HG02763 (cell line): ENCODE results near the gene CNTNAP2.

Experiments
- ATAC-seq: cut with Tn5 transposase; IDR thresholded peaks from one replicate; pipeline ENCODE4 v1.9.1; 2021; ENCODE audit warnings: mild to moderate bottlenecking, moderate library complexity; ENCODE audit not compliant: unreplicated experiment

CNTNAP2 gene

DNA sequence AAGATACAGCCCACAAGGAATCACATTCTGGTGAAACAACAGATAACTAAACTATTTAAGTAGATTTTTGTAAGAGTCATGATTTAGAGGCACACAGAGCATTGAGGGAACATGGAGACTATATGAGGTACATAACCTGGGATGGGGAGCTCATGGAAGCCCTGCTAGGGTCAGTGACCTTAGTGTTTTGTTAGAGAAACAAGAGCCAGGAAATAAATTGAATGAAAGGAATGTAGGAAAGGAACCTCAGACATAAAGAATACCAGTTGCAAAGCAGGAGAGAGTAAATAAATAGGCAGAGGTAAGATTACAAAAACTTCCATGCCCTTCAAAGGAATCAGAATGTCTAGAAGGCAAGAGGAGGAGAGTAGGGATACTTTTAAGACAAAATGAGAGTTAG is 1076.9 kb downstream of the CNTNAP2 start:
- ATAC-seq: no peak

DNA sequence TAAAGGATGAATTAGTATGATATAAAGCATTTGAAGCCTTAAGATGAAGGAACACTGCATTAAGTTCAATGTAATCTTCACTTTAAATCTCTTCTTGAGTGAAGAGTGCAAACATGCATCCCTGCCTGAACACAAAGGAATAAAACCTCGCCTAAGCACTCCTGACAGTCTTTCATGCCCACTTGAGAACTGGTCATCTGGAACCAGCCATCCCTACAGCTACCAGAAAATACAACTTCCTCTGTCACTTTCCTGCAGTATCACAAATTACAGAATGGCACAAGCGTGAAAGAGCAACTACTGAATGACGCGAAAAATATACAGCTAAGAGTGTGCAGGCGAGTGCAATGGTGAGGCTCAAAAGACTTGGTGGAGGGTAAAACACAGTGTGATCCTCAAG is 1079.9 kb downstream of the CNTNAP2 start:
- no peak for ATAC-seq

DNA sequence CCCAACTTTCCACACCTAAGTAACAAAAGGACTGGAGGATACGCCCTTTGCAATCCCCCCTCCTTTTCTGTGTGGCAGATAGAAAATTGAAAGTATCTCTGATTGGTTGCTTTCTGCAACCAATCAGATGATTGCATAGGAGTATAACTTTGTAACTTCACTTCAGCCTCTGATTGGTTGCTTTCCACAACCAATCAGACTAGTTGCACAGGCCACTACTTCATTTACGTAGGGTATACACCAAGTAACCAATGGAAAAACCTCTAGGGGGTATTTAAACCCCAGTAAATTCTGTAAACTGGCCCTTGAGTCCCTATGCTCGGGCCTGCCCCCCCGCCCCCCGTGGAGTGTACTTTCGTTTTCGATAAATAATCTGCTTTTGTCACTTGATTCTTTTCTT is 1080.4 kb downstream of the CNTNAP2 start:
- no peak for ATAC-seq

DNA sequence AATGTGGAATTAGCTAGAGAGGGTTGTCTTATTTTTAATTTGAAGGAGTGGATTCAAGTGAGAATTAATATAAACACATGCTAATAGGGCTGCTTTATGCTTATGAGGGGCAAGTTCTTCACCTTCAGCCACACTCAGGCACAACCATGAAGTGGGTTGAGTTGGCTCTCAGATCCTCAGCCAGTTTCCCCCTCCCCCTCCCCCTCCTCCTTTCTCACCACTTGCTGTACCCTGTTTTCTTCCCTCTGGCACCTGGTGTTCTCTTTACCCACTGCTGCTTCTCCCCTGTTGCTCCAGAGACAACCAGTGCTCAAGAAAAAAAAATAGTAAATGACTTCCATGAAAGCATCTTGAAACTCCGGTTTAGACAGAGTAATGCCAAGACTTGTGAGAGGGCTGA is 1083.3 kb downstream of the CNTNAP2 start:
- no peak for ATAC-seq

DNA sequence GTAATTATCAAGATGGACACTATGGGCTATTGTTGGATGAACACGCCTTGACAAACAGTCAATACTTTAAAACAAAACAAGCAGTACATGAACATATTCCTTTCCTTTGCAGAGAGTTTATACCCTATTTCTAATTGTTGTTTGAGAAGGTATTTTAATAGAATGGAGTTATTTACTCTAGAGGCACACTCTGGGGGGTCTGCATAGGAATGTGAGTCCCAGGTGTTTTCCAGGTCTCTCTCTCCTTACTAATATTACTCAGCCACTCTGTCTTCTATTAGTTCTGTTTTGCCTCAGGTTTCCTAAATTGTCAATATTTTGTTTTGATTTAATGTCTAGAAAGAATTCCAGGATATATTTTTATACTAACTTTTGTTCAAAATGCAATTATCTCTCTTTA is 1091.4 kb downstream of the CNTNAP2 start:
- no peak for ATAC-seq

DNA sequence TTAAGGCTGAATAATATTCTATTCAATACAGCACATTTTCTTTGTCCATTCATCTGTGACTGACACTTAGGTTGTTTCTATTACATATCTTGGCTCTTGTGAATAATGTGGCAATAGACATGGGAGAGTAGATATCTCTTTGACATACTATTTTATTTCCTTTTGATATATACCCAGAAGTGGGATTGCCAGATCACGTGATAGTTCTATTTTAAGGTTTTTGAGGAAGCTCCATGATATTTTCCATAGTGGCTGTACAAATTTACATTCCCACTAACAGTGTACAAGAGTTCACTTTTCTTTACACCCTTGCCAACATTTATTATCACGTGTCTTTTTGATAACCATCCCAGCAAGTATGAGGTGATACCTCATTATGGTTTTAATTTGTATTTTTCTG is 1114.7 kb downstream of the CNTNAP2 start:
- ATAC-seq: no peak

DNA sequence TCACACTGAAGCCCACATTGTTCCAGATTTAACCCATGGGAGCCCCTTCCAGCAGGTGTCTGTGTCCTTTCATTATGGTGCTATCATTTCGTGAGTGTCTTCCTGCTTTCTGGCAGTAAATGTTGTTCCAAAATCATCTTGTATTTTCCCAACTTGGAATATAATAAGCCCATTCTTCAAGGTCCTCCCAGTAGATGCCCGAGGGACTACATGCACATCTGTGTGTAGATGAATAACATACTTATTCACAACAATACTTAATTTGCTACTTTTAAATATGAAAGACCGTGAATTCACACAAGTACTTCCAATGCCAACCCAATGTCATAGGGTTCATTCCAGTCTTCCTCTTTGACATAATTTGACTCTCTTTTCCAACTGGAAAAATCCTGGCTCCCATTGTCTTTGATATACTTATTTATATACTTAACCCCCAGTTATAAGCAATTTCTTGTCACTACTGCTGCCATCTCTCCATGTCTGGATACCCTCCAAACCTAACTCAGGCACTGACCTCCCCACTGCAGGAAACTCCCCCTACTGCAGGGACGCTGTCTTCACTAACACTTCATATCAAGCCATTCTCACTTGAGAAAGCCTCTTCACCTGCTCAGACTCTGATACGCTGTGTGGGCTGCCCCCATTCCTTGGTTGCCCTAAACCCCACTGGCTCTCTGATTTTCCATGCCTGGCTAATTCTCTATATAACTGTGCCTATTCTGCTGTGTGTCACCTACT is 1119.2 kb downstream of the CNTNAP2 start:
- ATAC-seq: no peak

DNA sequence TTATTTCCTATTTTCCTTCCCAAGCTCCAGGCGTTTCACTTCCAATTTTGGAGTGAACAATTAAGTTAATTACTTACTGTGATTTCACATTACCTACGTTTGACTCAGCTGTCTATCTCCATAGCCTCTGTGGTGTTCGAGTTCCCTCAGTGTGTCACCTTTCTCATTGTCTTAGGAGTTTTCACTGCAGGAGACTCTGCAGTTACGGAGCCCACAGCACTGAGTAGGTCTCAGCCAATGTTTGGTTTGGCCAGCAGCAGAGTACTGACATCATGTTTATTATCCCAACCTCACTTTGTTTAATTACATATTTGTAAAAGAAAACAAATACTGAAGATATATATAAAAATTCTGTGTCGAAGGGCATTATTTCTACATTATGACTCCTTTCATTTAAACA is 1123.9 kb downstream of the CNTNAP2 start:
- no peak for ATAC-seq

DNA sequence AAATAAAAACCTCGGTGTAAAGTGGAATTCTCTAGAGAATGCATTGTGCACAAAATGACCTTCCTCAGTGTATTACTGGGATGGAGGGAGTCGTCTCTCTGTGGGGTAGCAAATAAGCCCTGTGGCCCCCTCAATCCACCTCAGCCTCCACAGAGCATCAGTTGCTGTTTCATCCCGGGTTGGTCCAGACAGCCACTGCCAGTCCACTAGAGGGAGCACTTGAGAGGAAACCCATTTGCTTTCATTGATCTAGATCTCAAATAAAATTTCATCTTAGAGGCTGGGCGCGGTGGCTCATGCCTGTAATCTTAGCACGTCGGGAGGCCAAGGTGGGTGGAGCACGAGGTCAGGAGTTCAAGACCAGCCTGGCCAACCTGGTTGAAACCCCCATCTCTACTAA is 1128.7 kb downstream of the CNTNAP2 start:
- ATAC-seq: no peak

DNA sequence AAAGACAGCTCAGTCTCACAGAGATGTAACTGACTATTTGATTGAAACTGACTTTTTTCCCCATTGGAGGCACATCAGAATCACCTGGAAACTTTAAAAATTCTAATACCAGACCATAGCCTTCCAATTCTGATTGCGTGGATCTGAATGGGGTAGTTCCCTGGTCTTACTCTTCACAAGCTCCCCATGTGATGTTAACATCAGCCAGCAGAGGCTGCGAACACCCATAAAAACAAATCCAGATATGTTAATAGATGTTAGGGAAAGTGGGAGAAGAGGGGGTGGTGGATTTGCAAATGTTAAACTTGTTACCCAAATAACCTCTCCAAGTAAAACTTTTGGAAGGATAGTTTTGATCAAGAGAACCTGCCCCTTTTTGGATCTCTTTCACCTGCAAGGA is 1133.4 kb downstream of the CNTNAP2 start:
- no peak for ATAC-seq

DNA sequence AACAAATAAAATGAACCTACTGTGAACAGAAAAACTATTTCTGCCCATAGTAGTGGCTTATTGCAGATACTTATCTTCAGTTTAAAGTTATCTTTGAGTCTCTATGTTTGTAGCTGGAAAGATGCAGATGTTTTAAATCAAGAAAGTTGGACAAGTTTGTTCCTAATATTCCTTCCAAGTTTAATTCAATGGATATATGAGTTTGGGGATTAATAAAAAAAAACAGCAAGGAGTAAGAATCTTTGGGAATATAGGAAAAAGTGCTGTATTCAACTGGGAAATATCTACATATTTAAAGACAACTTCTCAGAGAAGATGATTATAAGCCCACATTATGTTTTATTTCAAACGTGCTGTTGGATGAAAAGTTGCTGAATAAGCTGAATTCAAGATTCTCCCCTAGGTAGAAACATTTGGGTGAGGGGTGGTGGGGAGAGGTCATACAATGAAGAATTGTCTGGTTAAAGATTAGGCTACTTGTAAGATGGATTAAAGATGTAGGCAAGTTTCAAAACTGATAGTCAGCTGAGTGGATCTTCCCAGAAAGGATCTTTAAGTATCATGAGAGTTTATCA is 1135.2 kb downstream of the CNTNAP2 start:
- no peak for ATAC-seq

DNA sequence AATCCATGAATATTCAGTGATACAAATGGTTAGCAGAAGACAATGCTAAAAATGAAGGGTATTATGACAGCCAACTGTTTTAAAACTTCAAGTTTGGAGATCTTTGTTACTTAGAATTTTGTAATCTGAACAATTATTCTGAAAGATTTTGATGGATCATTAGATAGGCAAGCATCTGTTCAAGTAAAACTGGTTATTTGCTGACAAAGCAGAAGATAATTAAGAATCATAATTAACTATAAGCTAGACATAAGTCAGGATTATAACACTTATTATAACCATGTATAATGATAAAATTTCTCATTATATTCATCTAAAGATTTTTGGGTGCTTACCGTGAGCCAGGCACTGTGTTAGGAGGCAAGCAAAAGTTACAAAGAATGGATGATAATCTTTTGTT is 1145.1 kb downstream of the CNTNAP2 start:
- ATAC-seq: no peak

DNA sequence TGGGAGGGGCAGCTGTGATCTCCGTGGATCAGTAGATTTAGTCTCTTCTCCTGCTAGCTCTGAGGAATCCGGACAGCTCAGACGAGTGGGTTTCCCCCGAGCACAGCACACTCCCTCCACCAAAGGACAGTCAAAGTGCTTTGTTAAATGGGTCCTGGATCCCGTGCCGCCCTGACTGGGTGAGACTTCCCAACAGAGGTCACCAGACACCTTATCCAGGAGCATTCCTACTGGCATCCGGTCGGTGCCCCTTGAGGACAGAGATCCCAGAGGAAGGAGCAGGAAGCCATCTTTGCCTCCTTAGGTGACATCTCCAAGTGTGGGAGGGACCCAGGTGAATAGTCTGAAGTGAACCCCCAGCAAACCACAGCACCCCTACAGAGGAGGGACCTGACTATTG is 1148.9 kb downstream of the CNTNAP2 start:
- ATAC-seq: no peak

DNA sequence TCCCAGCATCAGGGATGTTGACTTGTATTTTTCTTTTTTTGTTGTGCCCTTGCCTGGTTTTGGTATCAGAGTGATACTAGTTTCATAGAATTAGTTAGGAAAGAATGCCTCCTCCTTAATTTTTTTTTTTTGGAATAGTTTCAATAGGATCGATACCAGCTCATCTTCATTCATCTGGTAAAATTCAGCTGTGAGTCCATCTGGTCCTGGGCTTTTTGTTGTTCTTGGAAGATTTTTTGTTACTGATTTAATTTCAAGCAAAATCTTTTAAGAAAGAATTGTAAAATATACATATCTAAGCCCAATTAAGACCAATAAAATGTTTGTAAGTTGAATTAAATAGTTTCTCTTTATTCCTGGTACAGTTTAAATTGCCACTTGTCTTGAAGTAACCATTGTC is 1159.5 kb downstream of the CNTNAP2 start:
- ATAC-seq: no peak

DNA sequence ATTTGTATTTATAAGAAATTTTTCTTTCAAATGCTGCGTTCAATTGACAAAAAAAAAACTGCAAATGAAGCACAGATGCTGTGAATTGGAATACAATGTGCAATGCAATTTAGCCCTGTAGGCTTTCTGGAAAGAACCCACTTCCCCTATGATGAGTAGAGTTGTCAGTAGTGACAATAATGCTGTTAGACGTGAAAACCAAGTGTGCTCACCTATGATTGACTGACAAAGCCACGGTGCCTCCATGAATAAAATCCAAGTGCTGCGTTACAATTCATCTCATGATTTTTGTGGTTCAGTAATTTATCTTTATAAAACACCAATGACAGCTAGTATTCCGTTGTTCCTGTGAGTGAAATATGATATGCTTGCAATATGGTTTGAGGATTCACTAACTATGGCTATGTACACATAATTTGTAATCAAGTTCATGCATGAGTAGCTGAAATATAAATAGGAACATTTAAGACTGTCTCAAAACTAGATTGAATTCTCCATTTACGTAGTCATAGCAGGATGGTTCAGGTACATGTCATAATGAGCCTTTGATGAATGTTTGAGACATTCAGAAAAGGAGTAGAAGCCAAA is 1160.3 kb downstream of the CNTNAP2 start:
- ATAC-seq: no peak

DNA sequence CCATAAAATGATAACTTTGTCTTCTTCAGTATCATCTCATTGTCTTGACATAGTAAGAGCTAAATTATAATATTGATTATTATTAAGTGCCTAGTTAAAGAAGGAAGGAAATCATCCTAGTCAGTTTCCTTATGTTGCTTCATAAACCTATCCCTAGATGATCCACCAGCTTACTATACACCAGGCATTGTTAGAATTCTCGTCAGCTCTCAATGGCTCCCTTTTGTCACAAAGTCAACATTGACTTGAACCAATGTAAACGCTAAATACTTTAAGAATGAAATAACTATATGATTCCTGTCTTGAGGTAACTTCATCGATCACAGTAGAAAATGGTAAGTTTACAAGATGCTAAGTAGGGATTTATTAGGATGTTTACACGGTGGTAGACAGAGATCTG is 1162.9 kb downstream of the CNTNAP2 start:
- ATAC-seq: no peak

DNA sequence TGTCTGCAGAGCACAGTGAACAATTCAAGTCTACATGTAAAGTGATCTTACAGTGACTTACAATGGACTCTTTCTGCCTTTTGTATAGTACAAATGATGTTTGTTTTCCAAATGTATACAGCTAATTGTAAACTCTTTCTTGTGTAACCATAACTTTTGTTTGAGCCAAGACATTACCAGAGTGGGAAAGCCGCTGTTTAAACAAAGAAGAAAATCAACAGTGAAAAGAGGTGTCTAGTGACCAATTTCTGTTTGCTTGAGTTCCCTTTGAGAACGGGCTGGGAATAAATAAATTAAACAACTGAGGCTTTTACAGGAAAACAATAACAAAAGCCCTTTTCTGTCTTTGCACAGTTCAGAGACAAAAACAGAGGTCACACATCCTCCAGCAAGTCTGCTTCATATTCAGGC is 1163.4 kb downstream of the CNTNAP2 start:
- no peak for ATAC-seq

DNA sequence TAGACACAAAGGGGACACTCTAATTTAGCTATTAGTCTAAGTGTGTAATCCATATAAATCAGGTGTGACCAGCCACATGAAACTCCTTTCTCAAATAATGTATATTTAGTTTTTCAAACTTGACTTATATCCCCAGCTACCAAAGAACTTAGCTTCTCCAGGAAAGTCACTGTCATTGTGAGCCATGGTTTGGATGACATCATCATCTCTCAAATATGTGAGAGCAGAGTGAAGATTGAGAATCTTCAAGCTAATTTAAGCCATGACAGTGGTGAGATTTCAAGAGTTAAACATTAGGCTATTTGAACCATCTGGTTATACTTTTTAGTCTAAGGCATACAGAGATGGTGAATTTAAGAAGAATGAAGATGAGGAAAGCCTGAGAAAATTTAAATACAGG is 1165.6 kb downstream of the CNTNAP2 start:
- ATAC-seq: no peak

DNA sequence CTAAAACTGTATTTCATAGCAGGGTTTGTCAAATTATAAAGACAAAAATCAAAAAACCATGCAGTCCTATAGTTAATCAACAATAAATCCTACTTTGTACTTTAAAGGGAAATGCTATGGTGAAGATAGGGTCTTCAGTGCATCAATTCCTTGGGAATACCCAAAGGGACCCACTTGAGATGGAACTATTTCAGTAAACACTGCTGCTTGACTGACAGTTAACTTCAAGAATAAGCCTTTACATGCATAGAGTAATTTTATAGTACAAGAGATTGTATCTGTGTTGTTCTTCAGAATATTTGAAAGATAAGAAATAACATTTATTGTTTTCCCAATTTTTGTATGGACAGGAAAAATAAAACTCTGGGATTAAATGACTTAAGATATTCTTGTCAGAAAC is 1179.6 kb downstream of the CNTNAP2 start:
- no peak for ATAC-seq

DNA sequence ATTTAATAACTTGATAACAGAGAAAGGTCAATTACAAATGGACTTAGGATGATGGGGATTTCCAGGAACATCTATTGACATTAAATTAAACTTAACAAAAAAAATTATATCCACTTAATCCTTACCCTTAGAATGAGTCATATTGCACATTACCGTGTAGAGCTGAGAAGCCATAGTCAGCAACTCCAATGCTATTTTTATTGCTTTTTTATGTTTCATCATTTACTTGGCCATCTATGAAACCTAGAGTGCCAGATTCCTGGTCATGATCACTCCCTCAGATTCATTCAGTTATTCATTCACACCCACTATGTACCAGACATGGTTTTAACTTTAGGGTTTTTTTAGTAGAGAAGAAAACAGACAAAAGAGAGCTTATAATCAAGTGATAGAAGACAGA is 1180.4 kb downstream of the CNTNAP2 start:
- no peak for ATAC-seq

DNA sequence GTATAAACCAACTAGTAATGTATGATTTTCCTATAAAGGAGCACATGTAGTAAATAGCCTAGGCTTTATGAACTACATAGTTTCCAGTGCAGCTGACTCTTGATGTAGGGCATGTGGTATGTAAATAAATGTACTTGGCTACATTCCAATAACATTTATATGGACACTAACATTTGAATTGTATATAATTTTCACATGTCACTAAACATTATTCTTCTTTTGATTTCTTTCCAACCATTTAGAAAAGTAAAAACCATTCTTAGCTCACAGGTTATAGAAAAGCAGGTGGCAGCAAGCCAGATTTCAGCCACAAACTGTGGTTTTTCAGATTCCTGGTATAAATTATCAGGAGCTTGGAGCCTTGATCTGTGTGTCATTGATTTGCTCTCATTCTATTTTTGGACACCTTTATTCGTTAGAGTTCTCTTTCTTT is 1182.0 kb downstream of the CNTNAP2 start:
- ATAC-seq: no peak

DNA sequence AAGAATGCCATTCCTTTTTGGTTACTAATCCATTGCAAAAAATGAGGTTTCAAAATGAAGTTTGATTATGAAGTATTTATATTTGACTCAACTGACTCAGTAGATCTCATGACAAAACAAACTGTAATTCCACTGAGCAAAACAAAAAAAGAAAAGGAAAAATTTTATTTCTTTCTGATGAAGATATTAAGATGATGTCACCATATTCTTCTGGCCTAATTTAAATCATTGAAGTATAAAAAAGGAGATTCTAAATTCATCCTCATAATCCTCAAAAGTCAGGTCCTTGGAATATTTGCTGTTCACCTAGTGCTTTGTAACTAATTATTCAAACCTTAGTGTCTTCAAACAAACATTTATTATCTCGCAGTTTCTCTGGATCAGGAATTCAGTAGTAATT is 1183.7 kb downstream of the CNTNAP2 start:
- ATAC-seq: no peak

DNA sequence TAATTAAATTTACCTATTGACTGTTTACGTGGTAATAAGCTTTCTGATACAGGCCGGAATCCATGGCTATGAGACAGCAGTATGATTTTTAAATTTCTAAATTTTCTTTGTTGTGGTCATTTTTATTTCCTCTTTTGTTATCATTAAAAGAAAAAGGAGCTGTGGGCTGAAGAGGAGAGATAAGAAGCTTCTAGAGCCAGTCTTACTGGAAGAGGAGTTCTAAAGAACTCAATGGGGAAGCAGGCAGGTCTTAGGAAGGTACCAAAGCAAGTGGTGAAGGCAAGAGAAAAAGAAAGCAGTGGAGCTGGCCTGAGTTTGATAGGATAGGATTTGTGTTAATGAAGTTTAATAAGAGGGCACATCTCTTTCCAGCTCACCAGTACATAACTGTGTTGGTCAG is 1187.8 kb downstream of the CNTNAP2 start:
- no peak for ATAC-seq
